Activated naive CD4-positive, alpha-beta T cell treated with anti-CD3 and anti-CD28 coated beads, Interleukin-2, amount 50 U/mL, for 72 hours (primary cell): ENCODE data around the gene SLC43A1. TPM values are rescaled to one million over a fixed set of nuclear protein-coding genes. Genes with fewer than 3 reads are reported as not detected.

ENCODE experiments used
- ATAC-seq, 2 donors: fragments of 150-1000 bp; cut with Tn5 transposase; 2 replicates each; pipeline ENCODE4 v1.10.0; 2021; ENCODE audit warnings: mild to moderate bottlenecking in 2 of 2, moderate library complexity in 2 of 2
- DNase-seq, 2 donors: peaks; one replicate each; pipeline ENCODE4 v3.0.0; 2021 to 2022; ENCODE audit warnings: low spot score in 2 of 2
- H3K27ac Mint-ChIP-seq, 2 donors: one replicate each; pipeline ENCODE4 v1.8.0; 2022; ENCODE audit warnings: mild to moderate bottlenecking in 2 of 2, mixed read lengths in 2 of 2
- H3K36me3 Mint-ChIP-seq, 2 donors: one replicate each; pipeline ENCODE4 v1.8.0; 2022; ENCODE audit warnings: mixed read lengths in 2 of 2
- H3K9me3 Mint-ChIP-seq, 2 donors: one replicate each; pipeline ENCODE4 v1.8.0; 2022; ENCODE audit warnings: mixed read lengths in 2 of 2
- total RNA-seq, 2 donors: library from RNA; stranded (reverse); gene quantifications; one replicate each; pipeline ENCODE4 v1.2.3, GENCODE V29; 2022

Gene SLC43A1
- 10 to 100 TPM; 11.4 to 26.0 TPM for total RNA-seq

- H3K36me3 Mint-ChIP-seq = peaks cover 10% of the 10 kb centered on the region in 2 donors
- DNase-seq (peak; percentile 36 to 61), ATAC-seq (peak; percentile 59 to 64)
- peak within 1 kb of the TSS; percentile 84 to 94 for H3K27ac Mint-ChIP-seq
- no peaks in the 10 kb centered on the region for H3K9me3 Mint-ChIP-seq
Observed at GRCh38 chr11:57515332-57516060, at the start of gene SLC43A1. Gene SLC43A1 (minus strand): TSS chr11:57515702. CDS start chr11:57514111, 1,591 bp downstream.

DNA sequence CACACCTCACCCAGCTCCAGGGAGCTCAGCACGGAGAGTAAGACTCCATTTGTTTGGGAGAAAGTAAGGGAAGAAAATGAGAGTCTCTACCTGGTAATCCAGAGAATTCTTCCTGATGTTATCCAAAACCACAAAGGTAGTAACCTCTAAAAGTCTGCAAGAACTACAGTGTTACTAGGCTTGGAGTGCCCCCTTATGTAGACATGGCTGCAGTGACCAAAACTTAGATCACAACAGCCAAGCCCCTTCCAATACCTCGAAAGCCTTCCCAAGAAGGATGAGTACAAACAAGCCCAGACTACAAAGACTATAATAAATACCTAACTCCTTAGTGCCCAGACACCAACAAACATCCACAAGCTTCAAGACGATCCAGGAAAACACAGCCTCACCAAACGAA, 47.1 kb upstream of the SLC43A1 start:
- peaks cover 17 to 44% of the 10 kb centered on the region in 2 donors for H3K36me3 Mint-ChIP-seq
- DNase-seq = no peak
- no peak overlapping the region for H3K27ac Mint-ChIP-seq
- ATAC-seq = no peak
- no peaks in the 10 kb centered on the region for H3K9me3 Mint-ChIP-seq

DNA sequence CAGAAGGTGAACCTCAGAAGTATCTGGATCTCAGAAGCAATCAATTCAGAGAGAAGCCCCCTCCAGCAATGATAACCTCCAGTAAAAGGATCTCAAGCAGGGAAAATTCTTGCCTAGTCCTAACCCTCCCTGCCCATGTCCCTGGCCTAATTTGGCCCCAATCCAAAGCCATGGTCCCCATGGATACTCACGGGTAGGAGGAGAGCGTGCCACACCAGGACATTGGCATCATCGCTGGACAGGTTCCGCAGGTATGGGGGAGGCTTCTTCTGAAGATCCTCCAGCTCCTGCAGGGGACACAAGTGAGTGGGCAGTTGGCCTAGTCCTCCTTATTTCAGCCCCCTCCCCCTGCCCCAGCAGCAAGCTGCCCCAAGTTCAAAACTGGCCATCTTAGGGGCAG, 44.6 kb upstream of the SLC43A1 start:
- Mint-ChIP-seq H3K27ac (no peak overlapping the region), H3K9me3 (no peaks in the 10 kb centered on the region), H3K36me3 (peaks cover 0 to 27% of the 10 kb centered on the region in 2 donors)
- ATAC-seq = no peak
- no peak for DNase-seq

DNA sequence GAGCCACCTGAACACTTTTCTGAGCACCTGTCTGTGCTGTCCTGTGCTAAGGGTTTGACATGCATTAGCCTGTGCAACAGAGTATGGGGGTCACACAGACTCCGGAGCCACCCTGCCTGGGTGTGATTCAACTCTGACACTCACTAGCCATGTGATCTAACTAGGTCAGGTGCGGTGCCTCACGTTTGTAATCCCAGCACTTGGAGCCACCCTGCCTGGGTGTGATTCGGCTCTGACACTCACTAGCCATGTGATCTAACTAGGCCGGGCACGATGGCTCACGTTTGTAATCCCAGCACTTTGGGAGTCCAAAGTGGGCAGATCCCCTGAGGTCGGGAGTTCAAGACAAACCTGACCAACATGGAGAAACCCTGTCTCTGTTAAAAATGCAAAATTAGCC, 40.5 kb upstream of the SLC43A1 start:
- Mint-ChIP-seq H3K9me3 (no peaks in the 10 kb centered on the region), H3K36me3 (peaks cover 0 to 8% of the 10 kb centered on the region in 2 donors), H3K27ac (no peak overlapping the region)
- ATAC-seq (no peak), DNase-seq (no peak)

- Mint-ChIP-seq H3K36me3 (peaks cover 0 to 7% of the 10 kb centered on the region in 2 donors), H3K27ac (peak overlapping the region in 1 of 2 donors; percentile 23), H3K9me3 (no peaks in the 10 kb centered on the region)
- DNase-seq = no peak
- no peak for ATAC-seq
Observed at GRCh38 chr11:57555393-57555792, 39.9 kb upstream of the SLC43A1 start.

- Mint-ChIP-seq H3K9me3 (no peaks in the 10 kb centered on the region), H3K36me3 (peaks cover 0 to 14% of the 10 kb centered on the region in 2 donors), H3K27ac (peak overlapping the region in 1 of 2 donors; percentile 44)
- DNase-seq (no peak), ATAC-seq (no peak)
Observed at GRCh38 chr11:57552479-57552878, 37.0 kb upstream of the SLC43A1 start.

DNA sequence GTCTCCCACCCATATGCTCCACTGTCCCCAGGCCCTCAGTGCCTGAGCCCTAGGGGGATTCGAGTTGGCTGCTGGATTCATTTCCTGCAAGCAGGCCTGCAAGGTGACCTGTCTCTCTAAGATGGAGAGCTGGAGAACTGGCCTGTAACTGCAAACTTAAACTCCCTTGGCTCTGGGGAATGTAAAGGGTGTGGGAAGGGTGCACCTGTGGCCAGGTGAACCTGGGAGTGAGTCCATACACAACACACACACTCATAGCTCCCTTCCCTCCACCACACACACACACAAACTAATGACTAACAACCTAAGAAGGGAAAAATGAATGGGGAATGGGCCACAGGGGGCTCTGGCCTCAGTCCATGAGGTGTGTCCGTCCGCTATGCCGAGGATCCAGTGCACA, 36.4 kb upstream of the SLC43A1 start:
- Mint-ChIP-seq H3K36me3 (peaks cover 0 to 14% of the 10 kb centered on the region in 2 donors), H3K9me3 (no peaks in the 10 kb centered on the region), H3K27ac (peak overlapping the region in 1 of 2 donors; percentile 24)
- ATAC-seq = no peak
- no peak for DNase-seq

GRCh38 chr11:57549983-57550382, 34.5 kb upstream of the SLC43A1 start:
- Mint-ChIP-seq H3K27ac (no peak overlapping the region), H3K9me3 (no peaks in the 10 kb centered on the region), H3K36me3 (peaks cover 0 to 14% of the 10 kb centered on the region in 2 donors)
- no peak for DNase-seq
- no peak for ATAC-seq

GRCh38 chr11:57547854-57548377, 32.4 kb upstream of the SLC43A1 start:
- no peak for DNase-seq
- ATAC-seq = peak; percentile 28 to 54
- Mint-ChIP-seq H3K9me3 (no peaks in the 10 kb centered on the region), H3K36me3 (peaks cover 0 to 14% of the 10 kb centered on the region in 2 donors), H3K27ac (peak overlapping the region; percentile 36 to 82)

GRCh38 chr11:57546869-57547475, 31.5 kb upstream of the SLC43A1 start:
- ATAC-seq (peak; percentile 34 to 82), DNase-seq (no peak)
- Mint-ChIP-seq H3K36me3 (peaks cover 0 to 14% of the 10 kb centered on the region in 2 donors), H3K9me3 (no peaks in the 10 kb centered on the region), H3K27ac (peak overlapping the region; percentile 82 to 90)

- Mint-ChIP-seq H3K36me3 (peaks cover 0 to 14% of the 10 kb centered on the region in 2 donors), H3K27ac (peak overlapping the region; percentile 82 to 90), H3K9me3 (no peaks in the 10 kb centered on the region)
- DNase-seq = no peak
- no peak for ATAC-seq
Observed at GRCh38 chr11:57546451-57546850, 30.9 kb upstream of the SLC43A1 start.

DNA sequence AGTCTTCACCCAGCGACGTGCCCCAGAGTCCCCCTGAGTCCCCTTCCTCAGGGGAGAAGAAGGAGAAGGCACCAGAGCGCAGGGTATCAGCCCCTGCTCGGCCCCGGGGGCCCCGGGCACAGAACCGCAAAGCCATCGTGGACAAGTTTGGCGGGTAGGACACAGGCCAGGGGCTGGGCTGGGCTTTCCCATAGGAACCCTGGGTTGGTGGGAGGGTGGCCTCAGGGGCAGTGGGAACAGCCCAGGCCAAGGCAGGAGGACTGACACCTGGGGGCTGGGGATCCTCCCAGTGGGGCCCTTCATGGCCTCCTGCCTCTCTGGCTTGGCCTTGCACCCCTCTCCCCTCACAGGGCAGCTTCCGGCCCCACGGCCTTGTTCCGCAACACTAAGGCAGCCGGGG, 30.4 kb upstream of the SLC43A1 start:
- ATAC-seq = no peak
- DNase-seq = no peak
- H3K9me3 Mint-ChIP-seq = no peaks in the 10 kb centered on the region
- H3K36me3 Mint-ChIP-seq = peaks cover 0 to 14% of the 10 kb centered on the region in 2 donors
- peak overlapping the region in 1 of 2 donors; percentile 22 for H3K27ac Mint-ChIP-seq

DNA sequence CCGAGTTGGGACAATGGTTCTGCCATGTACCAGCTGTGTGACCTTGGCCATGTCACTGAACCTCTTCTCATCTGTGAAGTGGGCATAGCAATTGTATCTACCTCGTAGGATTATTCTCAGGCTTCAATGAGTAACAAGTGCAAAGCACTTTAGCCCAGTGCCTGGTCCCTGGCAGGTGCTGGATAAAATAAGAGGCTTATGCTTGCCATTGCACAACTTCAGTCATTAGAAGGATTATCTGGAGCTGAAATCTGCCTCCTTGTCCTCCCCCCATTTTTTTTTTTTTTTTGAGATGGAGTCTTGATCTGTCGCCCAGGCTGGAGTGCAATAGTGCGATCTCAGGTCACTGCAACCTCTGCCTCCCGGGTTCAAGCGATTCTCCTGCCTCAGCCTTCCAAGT, 29.1 kb upstream of the SLC43A1 start:
- Mint-ChIP-seq H3K9me3 (no peaks in the 10 kb centered on the region), H3K36me3 (peaks cover 0 to 5% of the 10 kb centered on the region in 2 donors), H3K27ac (no peak overlapping the region)
- no peak for DNase-seq
- no peak for ATAC-seq

GRCh38 chr11:57543593-57543992, 28.1 kb upstream of the SLC43A1 start:
- H3K27ac Mint-ChIP-seq = no peak overlapping the region
- no peaks in the 10 kb centered on the region for H3K9me3 Mint-ChIP-seq
- H3K36me3 Mint-ChIP-seq = peaks cover 0 to 2% of the 10 kb centered on the region in 2 donors
- no peak for DNase-seq
- no peak for ATAC-seq

GRCh38 chr11:57542582-57542981, 27.1 kb upstream of the SLC43A1 start:
- ATAC-seq (no peak), DNase-seq (no peak)
- Mint-ChIP-seq H3K9me3 (no peaks in the 10 kb centered on the region), H3K27ac (peak overlapping the region; percentile 16 to 95), H3K36me3 (no peaks in the 10 kb centered on the region)

- ATAC-seq = no peak
- Mint-ChIP-seq H3K9me3 (no peaks in the 10 kb centered on the region), H3K27ac (peak overlapping the region in 1 of 2 donors; percentile 33), H3K36me3 (no peaks in the 10 kb centered on the region)
- no peak for DNase-seq
Observed at GRCh38 chr11:57541169-57541568, 25.7 kb upstream of the SLC43A1 start.

- DNase-seq (no peak), ATAC-seq (no peak)
- Mint-ChIP-seq H3K9me3 (no peaks in the 10 kb centered on the region), H3K27ac (peak overlapping the region in 1 of 2 donors; percentile 51), H3K36me3 (no peaks in the 10 kb centered on the region)
Observed at GRCh38 chr11:57539342-57539741, 23.8 kb upstream of the SLC43A1 start.
